GM19468 (cell line): ENCODE data around the gene ACO2.

Source experiments
- ATAC-seq: cut with Tn5 transposase; IDR thresholded peaks from one replicate; pipeline ENCODE4 v1.9.1; 2021; ENCODE audit warnings: mild to moderate bottlenecking, moderate library complexity, moderate number of reproducible peaks; ENCODE audit not compliant: unreplicated experiment; ENCODE audit errors: extremely low read depth

Gene ACO2

DNA sequence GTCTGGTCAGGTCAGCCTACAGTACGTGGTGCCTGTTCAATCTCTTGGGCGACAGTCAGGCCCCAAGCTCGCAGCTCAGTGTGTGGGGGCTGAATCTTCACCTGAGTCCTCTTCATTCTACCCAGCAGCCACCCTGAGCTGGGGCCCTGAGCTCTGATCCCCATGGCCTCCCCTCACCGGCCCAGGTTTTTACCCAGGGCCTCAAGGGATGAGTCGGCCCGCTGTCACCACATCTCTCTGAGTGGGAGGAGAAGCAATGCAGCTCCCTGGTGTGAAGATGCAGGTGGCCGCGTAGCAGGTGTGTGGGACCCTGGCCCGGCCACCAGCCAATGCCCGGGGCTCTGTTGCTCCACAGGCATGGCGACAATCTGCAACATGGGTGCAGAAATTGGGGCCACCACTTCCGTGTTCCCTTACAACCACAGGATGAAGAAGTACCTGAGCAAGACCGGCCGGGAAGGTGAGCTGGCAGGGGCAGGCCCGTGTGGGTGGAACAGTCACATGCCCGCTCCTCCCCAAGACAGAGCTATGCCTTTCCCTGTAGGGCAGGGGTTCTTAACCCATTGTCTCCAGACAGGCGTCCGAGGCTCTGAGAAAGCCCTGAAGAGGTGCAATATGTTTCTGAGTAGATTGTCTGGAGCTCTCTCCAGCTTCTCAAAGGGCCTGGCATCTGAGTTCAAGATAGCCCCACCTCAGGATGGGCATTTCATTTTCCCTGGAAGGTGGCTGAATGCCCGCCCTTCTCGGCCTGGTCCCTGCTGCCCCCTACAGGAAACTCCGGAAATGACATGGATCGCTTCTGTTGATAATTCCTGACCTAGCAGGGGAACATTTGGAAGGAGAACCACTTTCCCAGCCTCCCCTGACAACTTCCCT, 48.5 kb downstream of the ACO2 start:
- no peak for ATAC-seq

DNA sequence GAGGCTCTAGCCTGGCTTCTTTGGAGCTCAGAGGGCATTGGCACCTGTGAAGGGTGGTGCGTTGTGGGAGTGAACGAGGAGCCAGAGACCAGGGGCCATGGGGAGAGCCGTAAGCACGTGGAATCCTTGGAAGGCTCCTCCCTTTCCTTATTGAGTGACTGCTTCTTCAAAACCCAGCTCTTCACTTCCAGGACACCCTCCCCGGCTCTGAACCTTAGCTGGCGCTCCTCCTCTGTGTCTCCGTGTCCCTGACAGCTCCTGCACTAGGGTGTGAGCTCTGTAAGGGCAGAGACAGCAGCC, 49.1 kb downstream of the ACO2 start:
- ATAC-seq, result no peak

DNA sequence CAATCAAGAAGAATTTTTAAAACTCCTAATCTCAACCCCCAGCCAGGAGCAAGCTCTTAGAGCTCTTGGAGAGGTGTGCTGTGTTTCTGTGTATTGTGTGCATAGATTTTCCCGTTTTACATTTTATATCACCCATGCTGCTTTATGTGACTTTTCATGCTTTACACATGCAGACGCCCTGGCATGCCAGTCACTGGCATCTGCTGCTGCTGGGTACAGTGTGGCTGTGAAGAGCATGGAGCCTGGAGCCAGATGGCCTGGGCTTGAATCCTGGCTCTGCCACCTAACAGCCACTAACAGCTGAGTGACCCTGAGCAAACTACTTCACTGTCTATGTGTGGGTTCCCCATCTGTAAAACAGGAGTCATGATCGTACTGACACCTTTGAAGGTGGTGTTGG, 52.2 kb downstream of the ACO2 start:
- no peak for ATAC-seq

DNA sequence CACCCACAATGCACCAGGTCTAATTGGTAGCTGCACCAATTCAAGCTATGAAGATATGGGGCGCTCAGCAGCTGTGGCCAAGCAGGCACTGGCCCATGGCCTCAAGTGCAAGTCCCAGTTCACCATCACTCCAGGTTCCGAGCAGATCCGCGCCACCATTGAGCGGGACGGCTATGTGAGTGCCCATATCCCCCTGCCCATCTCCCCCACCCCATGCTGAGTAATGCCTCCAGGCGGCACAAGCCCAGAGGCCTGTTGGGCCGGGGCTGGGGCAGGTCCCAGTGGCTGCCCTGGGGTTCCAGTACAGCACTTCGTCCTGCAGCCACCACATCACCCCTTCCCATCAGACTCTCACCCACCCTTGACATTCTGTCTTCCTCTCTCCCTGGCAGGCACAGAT, 53.9 kb downstream of the ACO2 start:
- no peak for ATAC-seq

DNA sequence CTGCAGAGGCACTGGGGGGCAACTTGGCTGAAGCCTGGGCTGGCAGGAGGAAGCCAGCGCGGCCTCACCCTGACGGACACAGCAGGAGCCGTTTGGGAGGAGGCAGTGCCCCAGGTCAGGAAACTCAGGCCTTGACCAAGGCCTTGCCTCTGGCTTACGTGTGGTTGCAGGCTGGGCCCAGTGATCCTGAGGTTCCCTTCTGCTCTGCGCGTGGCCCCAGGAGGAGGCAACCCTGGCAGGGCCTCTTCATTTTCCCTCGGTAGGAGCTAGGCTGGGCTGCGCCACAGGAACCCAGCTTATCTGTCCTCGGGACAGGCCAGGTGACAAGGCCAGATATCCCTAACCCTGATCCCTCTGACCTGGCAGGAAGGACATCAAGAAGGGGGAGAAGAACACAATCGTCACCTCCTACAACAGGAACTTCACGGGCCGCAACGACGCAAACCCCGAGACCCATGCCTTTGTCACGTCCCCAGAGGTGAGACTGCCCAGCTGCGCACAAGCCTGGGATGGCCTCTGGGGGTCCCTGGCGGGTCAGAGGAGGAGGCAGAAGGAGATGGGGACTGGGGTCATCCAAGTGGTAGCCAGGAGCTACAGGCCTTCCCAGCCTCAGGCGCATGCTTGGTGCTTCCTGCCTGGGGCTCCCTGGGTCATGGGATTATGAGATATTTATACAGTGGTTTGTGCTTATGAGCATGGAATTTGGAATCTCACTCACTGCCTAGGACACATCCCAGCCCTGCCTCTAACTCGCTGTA, 54.7 kb downstream of the ACO2 start:
- no peak for ATAC-seq

DNA sequence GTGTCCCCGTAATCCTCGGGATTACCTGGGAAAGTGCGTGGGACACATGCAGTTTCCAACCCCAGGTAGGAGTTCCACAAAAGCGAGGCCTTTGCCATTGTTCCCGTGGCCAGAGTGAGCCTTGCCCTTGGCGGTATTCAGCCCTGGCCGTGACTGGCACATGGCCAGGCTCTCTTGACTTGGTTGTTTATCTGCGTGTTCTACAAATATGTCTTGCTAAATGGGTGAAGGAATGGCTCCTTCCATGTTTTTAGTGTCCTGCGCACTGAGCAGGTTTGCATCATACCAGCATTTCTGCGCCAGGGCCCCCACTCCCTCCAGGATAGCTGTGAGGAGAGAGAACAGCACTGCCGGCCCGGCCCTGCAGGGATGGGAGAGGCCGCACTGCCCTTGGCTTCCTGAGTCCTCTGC, 55.3 kb downstream of the ACO2 start:
- ATAC-seq, result no peak

DNA sequence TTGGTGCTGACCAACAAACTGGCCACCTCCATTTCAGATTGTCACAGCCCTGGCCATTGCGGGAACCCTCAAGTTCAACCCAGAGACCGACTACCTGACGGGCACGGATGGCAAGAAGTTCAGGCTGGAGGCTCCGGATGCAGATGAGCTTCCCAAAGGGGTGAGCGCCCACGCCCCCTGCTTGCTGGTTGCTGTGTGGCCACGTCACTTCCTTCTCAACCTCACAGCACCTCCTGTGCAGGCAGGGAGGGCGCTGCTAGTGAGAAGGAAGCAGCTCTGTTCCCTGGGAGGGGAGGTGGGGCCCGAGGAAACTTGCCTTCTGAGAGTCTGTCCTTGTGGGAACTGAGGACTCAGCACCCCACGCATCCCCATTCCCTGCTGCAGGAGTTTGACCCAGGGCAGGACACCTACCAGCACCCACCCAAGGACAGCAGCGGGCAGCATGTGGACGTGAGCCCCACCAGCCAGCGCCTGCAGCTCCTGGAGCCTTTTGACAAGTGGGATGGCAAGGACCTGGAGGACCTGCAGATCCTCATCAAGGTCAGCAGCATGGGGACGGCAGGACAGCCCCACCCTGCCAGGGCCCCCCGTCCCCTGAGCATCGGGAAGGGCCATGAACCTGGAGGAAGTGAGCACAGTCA, 56.0 kb downstream of the ACO2 start:
- no peak for ATAC-seq

DNA sequence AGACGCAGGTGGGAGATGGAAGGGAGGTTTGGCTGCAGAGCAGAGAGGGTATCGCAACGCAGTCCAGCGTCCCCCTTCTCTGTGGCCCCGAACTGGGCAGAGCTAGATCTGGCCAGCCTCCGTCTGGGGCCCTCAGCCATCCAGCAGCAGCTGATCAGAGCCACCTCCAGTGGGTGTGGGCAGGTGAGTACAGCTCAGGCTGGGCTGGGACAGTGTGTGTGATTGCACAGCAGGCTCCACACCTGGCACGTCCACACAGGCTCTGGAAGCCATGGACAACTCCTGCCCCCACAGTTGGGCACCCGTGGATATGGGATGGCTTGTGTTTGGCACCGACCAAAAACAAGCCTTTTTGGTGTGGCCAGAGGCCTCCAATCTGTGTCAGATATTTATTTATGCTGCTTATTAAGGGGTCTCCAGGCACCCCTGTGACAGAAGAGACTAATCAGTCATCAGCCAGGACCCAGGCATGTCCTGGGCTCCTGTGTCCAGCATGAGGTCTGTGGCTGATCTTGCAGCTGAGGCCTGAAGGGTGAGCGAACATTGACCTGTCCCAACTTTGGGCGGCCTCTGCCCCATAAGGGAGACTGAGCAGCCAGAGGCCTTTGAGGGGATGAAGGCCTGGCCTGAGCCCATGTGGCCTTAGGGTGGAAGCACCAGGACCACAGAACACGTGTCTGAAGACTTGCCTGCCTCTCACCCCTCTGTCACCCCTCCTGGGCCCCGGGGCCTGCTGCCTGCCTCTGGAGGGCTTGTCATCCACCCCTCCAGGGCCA, 56.7 kb downstream of the ACO2 start:
- ATAC-seq, result no peak

DNA sequence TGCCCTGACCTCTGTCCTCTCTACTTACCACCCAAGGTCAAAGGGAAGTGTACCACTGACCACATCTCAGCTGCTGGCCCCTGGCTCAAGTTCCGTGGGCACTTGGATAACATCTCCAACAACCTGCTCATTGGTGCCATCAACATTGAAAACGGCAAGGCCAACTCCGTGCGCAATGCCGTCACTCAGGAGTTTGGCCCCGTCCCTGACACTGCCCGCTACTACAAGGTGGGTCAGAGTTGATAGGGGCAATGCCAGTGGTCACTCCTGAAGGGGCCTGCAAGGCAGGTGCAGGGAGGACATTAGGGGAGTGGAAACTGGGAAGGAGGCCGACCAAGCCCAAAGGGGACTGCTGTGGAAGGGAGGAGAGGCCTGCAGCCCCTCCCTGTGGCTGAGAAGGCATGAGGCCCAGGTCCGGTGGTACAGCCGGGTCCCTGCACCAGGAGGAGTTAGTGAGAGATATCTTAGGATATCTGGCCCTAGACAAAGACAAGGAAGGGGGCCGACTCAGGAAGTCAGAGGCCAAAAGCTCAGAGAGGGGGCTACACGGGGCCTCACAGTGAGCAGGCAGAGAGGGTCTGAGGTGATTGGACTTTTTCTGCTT, 57.4 kb downstream of the ACO2 start:
- ATAC-seq, result no peak

DNA sequence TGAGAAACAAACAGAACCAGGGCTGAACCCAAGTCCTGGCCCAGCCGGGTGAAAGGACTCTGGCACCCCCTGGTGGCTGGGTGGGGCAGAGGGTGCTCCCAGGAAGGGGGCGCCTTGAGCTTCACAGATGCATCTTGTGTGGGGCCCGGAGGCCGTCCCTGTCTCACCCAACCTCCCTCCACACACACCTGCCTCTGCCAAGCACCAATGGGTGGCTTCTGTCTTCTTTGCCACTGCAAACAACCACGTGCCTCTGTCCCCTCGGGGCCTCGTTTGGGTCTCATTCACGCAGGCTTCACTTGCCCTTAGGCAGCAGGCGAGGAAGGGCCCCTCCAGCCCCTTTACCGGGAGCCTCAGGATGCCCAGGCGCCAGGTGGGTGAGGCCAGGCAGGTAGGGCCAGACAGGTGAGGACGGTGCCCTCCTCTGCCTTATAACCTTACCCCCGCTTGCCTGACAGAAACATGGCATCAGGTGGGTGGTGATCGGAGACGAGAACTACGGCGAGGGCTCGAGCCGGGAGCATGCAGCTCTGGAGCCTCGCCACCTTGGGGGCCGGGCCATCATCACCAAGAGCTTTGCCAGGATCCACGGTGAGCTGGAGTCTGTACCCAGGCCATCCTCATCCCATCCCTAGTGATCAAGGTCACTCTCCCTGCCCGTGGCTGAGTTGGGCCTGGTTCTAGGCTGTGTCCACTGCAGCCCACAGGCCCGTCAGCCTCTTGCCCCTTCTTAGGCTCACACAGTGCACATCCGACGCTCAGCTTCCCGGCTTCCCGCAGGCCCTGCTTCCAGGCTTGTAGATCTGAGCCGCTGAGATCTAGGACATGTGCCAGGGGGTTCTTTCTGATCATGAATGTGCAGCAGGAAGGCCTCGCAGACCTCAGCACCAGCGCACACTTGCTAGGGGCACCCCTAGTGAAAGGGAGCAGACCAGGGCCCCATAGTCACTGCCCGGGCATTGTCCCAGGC, 58.2 kb downstream of the ACO2 start:
- ATAC-seq, result no peak

DNA sequence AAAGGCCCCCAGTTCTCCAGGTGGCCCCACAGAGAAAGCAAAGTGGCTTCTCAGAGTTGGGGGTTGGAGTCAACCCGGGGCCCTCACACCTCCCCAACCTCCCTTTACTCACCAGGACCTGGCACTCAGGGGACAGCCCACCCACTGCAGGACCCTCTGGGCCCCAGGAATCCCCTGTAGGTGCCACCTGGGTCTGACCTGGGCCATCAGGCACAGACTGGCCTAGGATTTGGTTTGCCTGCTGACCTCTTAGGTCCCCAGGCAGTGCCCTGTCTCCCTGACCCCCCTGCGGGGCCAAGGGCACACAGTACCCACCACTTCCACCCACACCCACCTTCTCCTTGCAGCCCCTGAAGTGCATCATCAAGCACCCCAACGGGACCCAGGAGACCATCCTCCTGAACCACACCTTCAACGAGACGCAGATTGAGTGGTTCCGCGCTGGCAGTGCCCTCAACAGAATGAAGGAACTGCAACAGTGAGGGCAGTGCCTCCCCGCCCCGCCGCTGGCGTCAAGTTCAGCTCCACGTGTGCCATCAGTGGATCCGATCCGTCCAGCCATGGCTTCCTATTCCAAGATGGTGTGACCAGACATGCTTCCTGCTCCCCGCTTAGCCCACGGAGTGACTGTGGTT, 59.3 kb downstream of the ACO2 start:
- no peak for ATAC-seq

DNA sequence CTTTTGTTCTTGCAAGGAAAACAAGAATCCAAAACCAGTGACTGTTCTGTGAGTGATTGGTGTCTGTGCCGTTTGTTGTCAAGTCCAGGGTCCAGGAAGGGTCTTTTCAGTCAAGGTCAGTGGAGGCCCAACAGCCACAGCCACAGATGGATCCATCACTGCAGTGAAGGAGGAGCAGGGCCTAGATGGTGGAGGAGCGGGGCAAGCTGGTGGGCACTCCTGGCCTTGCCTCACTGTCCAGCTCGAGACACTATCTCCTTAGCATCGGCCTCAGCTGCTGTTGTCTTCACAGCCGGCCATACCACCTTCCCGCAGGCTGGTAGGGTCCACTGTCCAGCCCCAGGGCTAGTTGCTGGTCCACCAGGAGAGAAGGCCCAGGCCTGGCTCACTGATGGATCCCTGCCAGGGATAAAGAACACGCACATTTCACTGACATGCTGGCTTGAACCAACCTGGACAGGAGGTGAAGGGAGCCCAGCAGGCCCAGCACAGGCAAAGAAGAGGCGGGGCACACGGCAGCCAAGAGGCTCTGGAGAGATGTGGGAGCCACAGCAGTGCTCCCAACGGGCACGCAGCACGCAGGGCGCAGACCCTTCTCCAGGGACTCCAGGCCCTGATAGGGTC, 60.1 kb downstream of the ACO2 start:
- ATAC-seq, result no peak

DNA sequence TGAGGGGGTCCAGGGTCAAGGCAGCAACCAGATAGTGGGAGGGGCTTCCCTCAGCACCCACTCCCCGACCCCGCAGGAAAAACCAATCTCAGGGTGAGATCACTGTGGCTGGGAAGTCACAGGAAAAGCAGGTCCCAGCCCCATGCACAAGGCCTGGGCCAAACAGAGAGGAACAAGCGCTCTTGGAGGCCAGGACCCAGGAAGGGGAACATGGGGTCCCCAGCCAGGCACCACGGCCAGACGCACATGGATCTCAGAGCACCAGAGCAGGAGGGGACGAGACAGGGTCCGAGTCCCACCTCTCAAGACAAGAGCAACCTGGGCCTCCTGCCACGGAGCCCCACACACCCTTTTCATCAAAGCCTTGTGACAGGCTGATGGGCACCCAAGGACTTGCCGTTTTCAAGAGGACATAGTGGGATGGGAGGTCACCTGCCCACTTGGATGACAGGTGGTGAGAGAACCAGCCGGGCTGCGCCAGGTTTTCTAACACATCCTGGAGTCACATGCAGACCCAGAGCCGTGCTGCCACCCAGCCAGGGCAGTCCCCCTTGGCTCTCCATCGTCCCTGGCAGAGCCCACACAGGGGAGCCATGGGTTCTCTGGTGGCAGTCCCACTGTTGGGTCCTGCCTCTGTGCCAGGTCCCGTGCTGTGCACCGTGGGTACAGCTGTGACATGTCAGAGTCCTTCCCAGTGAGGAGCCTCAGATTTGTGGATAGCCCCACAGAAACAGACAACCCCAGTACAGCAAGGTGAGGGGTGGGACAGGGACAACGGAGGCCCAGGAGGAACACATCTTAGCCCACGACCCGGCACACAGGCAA, 62.2 kb downstream of the ACO2 start:
- no peak for ATAC-seq

DNA sequence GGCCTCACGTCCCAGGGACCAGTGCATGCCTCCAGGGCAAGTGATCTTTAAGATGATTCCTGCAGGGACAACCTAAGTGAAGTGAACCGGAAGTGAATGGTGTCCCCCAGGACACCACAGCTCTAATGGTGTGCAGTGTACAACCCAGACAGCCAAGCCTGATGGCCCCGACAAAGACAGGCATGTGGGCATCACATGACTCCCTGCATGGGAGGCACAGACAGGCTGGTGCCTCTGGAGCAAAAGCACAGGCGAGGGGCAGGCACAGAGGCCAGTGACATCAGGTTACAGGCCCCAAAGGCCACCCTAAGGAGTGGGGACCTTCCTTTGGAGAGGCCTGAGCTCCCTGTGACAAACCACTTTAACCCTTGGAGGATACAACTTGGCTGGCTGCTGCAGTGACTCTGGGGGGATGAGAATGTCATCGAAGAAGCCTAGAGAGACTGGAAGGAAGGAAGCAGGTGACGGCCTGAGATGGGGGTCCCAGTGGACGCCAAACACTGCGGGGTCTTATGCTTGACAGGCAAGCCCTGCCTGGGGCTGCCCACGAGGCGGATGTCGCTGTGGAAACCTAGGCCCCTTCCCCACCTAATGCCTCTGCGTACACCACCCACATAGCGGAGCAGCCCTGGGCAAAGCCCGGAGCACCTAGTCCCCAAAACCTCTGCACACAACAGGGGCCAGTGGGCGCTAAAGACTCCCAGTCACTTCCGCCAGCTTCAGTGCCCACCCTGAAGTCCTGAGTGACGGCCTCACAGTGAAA, 63.0 kb downstream of the ACO2 start:
- ATAC-seq, result no peak

DNA sequence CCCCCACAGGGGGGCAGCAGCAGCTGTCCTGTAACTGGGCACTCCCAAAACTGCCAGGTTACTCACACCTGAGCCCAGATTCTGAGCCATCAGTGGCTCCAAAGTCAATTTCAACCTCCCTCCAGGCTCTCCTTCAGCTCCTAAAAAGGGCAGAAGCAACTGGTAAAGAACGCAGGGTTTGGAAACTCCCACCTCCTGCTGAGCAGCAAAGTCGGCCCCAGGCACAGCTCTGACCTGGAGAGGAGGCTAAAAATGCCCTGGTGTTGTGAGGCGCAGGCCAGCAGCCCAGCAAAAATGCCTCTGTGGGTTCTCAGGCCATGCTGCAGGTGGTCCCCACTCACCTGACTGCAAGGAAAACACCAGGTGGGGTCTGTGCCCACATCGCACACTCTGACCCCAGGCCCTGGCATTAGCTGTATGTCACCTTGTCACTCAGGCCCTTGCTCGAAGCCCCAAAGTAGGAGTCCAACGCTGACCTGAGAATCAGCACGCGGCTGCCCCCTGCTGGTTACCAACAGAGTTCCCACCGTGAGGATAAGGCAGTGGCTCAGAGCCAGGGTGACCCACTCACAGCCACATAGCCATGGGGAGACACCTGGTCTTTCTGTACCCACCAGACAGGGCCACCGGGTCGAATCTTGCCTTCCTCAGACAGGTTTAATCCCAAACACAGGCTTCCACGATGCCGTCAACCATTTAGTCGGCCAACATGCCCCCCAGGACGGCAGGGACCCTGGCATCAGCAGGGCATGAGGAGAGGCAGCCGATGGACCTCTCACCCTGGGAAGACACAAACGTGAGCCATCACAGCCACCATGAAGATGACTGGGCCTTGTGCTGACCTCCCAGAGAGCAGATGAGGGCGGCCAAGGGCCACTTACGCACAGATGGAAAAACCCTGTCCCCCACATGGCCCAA, 64.2 kb downstream of the ACO2 start:
- ATAC-seq, result no peak

DNA sequence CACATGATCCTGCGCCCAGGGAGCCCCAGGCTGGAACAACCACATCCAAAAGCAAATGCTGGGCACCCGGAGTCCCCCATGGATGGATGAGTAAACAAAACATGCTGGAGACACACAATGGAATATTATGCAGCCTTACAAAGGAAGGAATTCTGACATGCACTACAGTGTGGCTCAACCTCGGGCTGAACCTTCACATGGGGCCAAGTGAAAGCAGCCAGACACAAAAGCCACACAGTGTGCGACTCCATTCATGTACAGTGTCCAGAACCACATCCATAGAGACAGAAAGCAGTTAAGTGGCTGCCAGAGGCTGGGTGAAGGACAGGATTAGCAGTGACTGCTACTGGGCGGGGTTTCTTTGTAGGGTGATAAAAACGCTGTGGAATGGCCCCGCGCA, 65.3 kb downstream of the ACO2 start:
- no peak for ATAC-seq
